HG03066 (cell line): ENCODE results near the gene TPRG1L.
"Not testable (repeated sequence)": the region's sequence is repeated elsewhere in the genome, so short reads cannot be mapped to it uniquely, and the experiment has no call there.

Experiments used
- ATAC-seq: cut with Tn5 transposase; IDR thresholded peaks from one replicate; pipeline ENCODE4 v1.9.1; 2021; ENCODE audit warnings: low read depth; ENCODE audit not compliant: unreplicated experiment

The TPRG1L gene

GRCh38 chr1:3607703-3608065 is 17.1 kb upstream of the TPRG1L start:
- no peak for ATAC-seq

GRCh38 chr1:3608154-3608553 is 16.7 kb upstream of the TPRG1L start:
- ATAC-seq = no peak

- ATAC-seq = no peak
Measured at GRCh38 chr1:3609016-3609768, 15.6 kb upstream of the TPRG1L start.

DNA sequence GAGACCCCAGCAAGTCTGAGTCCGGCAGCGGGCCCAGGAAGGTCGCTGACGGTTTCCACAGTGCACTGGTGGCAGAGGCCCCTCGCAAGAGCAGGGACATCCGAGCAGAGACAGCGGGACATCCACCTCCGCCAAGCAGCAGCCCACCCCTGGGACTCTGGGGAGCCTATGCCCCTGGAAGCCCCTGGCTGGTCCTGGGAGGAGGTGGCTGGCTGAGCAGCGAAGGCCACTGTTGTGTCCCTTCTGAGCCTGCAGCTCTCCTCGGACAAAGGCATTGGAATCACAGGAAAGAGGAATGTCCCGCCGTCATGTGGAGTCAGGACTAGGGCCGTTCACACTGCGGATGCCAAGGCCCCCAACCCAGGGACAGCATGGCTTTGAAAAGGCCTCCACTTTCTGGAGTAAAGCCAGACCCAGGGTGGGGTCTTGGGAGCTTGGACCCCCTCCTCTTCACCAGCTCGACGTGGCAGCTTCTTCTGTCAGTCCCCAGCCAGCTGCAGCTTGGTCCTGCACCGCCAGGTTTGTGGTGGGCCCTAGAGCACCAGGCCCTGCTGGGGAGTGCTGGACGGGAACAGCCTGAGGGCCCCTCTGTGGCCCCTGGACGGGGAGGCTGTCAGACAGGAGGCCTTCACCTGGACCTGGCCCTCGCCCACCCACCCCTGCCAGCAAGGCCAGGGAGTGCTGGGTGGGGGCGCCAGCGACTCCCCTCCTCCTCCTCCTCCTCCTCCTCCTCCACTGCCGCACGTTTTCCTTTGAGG is 14.9 kb upstream of the TPRG1L start:
- no peak for ATAC-seq

DNA sequence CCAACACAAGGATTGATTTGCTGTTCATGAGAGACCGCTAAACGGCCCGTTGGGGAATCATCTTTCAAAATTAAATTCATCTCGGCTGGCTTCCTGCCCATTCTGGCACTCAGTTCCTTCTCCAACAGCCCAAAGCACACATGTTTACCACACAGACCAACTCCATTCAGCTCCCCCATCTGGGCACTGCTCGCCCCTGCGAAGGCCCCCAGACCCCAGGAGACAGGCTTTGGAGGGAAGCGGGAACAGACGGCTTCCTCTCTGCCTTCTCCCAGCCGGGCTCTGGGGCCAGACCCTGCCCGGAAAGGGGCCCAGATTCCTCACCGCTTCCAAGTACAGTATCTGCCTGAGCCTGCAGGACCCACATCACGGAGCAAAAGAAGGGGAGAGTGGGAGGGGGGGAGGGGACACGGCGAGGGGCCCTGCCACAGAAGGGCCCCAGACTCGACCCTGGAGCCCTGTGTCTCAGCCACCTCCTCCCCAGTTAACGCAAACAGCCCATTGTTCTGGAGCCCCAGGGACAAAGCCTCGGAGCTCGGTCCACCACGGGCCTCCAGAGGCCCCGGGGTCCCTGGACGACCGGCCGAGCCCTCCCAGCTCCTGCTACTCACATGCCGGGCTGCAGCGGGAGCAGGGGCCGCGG is 14.2 kb upstream of the TPRG1L start:
- no peak for ATAC-seq

DNA sequence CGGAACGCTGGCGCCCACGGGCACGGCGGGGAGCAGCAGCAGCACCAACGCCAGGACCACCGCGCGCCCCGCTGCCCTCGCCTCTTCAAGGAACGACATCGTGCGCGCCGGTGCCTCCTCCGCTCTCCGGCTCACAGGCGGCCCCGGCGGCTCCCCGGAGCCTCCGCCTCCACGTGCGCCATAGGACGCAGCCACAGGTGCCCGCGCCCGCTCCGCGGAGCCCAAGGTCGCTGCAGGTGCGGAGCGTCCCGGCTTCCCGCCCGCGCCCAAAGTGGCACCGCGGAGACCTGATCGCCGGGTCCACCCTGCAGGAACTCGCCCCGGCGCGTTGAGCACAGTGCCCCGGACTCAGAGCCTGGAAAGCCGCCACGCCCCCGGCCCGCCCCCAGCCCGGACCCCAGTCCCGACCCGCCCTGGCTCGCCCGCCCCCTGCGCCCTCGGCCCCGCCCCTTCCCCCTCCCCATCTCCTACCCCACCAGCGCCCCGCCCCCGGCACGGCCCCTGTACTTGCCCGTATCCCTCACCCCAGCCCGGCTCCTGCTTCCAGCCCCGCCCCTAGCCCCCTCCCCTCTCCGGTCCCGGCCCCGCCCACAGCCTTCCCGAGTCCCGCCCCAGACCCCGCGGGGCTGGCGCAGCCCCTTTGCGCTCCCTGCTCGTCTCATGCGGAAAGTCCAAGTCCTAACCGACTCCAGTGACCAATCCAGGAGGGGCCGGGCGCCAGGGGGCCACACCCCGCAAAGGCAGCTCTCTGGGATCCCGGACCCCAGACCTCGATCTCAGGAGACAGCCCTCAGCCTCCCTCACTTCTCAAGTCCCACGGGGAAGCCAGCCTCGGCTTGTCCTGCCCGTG is 13.4 kb upstream of the TPRG1L start, which contains the start of gene MEGF6:
Gene MEGF6 (minus strand): TSS at position 339 of the 850 bp plus-strand sequence. CDS start 240 bp downstream, at position 99.
- ATAC-seq = no peak

DNA sequence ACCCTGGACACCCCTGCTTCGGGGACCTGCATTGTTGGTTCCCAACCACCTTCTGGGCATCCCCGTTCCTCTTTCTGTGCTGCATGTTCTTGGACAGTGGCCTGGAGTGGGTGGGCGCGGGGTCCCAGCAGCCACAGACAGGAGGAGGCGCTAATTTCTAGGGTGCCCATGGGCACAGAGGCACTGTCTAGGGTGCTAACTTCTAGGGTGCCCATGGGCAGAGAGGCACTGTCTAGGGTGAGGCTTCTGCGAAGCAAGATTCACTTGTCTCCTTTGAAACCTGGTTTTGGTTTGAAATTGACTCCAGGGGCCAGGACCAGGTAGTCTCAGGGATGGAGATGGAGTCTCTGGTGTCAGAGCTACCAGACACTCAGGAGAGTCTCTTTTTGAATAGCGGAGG is 12.7 kb upstream of the TPRG1L start:
- no peak for ATAC-seq

DNA sequence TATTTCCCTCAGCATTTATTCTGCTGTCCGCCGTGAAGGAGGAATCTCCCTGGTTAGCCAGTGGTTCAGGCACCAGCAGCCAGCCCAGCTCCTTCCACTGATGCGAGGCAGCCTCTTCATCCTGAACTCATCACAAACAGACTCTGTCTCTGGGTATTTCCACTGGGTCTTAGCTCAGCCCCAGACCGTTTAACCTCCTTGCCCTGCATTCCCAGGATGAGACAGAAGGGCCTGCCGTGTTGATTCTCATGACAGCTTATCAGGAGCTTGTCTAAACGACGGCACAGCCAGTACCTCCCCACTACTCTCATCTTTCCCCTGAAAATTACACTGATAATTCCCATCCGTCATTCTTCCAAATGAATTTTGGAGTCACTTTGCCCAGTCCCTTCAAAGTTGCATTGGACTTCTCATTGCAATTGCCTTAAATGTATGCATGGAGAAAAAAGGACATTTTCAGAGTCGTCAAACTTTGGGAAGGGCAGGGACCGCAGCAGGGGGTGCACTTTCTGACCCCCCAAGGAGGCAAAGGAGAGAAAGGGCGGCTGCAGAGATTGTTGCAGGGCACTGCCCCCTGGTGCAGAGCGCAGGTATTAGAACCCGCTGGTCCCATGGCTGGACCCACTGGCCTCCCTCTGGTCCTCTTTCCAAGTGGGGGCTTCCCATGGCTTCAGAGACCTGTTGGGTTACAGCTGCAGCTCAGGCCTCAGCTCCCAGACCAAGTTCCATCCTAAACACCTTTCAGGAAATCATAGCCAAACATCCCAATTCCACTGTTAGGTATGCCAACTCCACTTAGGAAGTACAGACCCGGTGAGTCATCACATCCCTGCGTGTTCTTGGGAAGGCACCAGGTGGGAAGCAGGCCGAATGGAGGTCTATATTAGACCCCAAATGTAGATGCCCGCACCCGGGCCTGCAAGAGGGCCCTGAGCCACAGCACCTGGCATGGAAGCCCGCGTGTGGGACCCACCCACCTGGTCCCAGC is 9.8 kb upstream of the TPRG1L start:
- no peak for ATAC-seq

GRCh38 chr1:3616861-3617260 is 8.0 kb upstream of the TPRG1L start:
- ATAC-seq = no peak

DNA sequence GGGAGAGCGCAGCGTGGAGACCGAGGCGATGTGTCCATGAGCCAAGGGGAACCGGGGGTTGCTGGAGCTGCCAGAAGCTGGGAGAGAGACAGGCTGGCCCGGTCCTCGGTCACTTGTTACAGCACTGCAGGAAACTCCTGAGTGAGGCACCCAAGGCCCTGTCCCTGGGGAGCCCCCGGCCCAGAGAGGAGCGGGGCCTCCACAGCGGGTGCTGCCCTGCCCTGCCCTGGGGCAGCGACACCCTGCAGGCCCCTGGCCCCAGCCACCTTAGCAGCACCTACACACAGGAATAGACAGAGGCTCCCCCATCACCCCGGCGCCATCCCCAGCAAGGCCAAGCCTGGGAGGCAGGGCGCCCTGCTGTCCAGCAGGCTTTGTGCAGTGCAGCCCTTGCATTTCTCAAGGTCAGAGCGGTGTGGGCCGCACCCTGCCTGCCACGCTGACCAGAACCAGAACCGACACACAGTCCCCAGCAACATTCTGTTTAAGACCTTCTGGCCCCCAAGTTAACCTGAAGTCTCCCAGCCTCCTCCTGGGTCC is 6.9 kb upstream of the TPRG1L start:
- no peak for ATAC-seq

DNA sequence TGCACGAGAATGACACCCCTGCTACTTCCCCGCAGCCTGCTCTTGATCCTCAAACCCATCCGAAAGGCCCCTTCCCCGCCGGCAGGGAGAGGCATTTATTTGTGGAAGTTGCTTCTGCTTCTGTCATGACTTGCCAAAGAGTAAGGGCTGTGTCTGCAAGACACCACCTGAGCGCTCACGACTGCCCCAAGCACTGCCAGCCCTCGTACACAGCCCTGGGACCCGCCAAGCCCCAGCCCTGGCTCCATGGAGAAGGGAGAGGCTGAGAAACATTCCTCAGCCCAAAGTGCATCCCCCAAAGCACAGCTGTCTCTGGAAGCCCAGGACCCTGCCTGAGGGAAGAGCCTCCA is 6.3 kb upstream of the TPRG1L start:
- ATAC-seq = no peak

DNA sequence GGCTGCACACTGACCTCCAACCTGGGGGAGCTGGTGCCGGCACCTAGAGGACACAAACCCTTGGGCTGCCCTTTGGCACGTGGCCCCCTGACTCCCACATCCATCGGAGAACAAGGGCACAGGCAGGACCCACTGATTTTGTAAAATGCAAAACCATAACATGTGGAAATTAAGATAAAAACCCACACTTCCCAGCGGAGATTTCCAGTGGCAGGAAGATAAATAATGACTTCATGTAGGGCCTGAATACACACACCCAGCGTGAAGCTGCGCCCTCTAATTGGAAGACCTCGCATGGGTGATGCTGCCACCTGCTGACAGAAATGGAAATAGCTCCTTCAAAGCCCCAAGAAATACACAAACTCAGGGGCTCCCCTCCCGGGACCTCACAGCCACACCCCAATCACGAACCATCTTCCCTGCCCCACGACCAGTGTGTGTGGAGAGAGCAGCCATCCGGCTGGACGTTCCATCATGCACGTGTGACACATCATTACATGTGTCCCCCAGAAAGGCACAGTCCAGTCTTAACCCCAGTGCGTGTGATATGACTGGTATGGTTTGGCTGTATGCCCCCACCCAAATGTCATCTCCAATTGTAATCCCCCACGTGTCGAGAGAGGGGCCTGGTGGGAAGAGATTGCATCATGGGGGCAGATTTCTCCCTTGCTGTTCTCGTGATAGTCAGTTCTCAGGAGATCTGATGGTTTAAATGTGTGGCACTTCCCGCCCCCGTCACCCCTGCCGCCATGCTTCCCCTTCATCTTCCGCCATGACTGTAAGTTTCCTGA is 5.7 kb upstream of the TPRG1L start:
- no peak for ATAC-seq

- ATAC-seq = no peak
Measured at GRCh38 chr1:3620708-3621107, 4.1 kb upstream of the TPRG1L start.

DNA sequence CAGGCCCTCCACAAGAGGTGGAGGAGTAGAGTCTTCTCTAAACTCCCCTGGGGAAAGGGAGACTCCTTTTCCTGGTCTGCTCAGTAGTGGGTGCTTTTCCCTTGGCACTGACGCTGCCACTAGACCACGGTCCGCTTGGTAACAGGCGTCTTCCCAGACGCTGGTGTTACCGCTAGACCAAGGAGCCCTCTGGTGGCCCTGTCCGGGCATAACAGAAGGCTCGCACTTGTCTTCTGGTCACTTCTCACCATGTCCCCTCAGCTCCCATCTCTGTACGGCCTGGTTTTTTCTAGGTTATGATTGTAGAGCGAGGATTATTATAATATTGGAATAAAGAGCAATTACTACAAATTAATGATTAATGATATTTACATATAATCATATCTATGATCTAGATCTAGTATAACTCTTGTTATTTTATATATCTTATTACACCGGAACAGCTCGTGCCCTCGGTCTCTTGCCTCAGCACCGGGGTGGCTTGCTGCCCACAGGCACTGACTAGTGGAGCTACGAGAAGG is 3.6 kb upstream of the TPRG1L start:
- not testable (repeated sequence) for ATAC-seq

- not testable (repeated sequence) for ATAC-seq
Measured at GRCh38 chr1:3622102-3622501, 2.7 kb upstream of the TPRG1L start.

- no peak for ATAC-seq
Measured at GRCh38 chr1:3623441-3624199, 1.2 kb upstream of the TPRG1L start.

GRCh38 chr1:3625151-3625907 is 514 bp downstream of the TPRG1L start:
- ATAC-seq = peak; percentile 6
